ENCODE data around the gene PRR16. TPM values are rescaled to one million over a fixed set of nuclear protein-coding genes. Genes with fewer than 3 reads are reported as not detected.

The PRR16 gene
- total RNA-seq, 4 donors from 2014 or later: 1.9 to 8.6 (median 2.8) TPM

- Histone ChIP-seq H3K4me1 (no peaks in the 10 kb centered on the region), H3K27ac (no peak overlapping the region), H3K27me3 (no peaks in the 10 kb centered on the region), H3K36me3 (no peaks in the 10 kb centered on the region), H3K9me3 (no peaks in the 10 kb centered on the region), H3K4me3 (replicated peaks in 1 of 3) (no peak overlapping the region)
- DNase-seq: no peak
- TF ChIP-seq POLR2A (IDR thresholded peaks at IDR 0.05): no peak
- no peak for TF ChIP-seq CTCF (IDR thresholded peaks at IDR 0.05)
- intact Hi-C loops (cut with DNase I): no loop called here
- 88 to 91% methylated on average over 2 of the region's 2 CpGs for WGBS, 2 donors
These were observed 43.1 kb downstream of the PRR16 start for GRCh38 chr5:120507197-120507596.

GRCh38 chr5:120507800-120508463 is 43.8 kb downstream of the PRR16 start:
- DNase-seq: no peak
- Histone ChIP-seq H3K36me3 (no peaks in the 10 kb centered on the region), H3K4me1 (no peaks in the 10 kb centered on the region), H3K4me3 (replicated peaks in 1 of 3) (no peak overlapping the region), H3K9me3 (no peaks in the 10 kb centered on the region), H3K27ac (no peak overlapping the region), H3K27me3 (no peaks in the 10 kb centered on the region)
- WGBS, 2 donors: 85 to 88% methylated on average over 2 of the region's 2 CpGs
- intact Hi-C loops (cut with DNase I): no loop called here
- TF ChIP-seq POLR2A (IDR thresholded peaks at IDR 0.05): no peak
- no peak for TF ChIP-seq CTCF (IDR thresholded peaks at IDR 0.05)

GRCh38 chr5:120509053-120509452 is 45.0 kb downstream of the PRR16 start:
- intact Hi-C loops (cut with DNase I): no loop called here

GRCh38 chr5:120510098-120510637 is 46.1 kb downstream of the PRR16 start:
- H3K9me3 ChIP-seq: no peaks in the 10 kb centered on the region
- no peaks in the 10 kb centered on the region for H3K27me3 ChIP-seq
- H3K27ac ChIP-seq: no peak overlapping the region
- 76 to 81% methylated on average over 2 of the region's 2 CpGs for WGBS, 2 donors
- no peak overlapping the region for H3K4me3 ChIP-seq (replicated peaks in 1 of 3)
- no peaks in the 10 kb centered on the region for H3K4me1 ChIP-seq
- no peak for DNase-seq
- intact Hi-C loops (cut with DNase I): no loop called here
- H3K36me3 ChIP-seq: no peaks in the 10 kb centered on the region
- TF ChIP-seq POLR2A (IDR thresholded peaks at IDR 0.05) (no peak), CTCF (IDR thresholded peaks at IDR 0.05) (no peak)

More at GRCh38 chr5:120509053-120509452, 45.0 kb downstream of the PRR16 start:
- Histone ChIP-seq H3K9me3 (no peaks in the 10 kb centered on the region), H3K4me1 (no peaks in the 10 kb centered on the region), H3K4me3 (replicated peaks in 1 of 3) (no peak overlapping the region), H3K36me3 (no peaks in the 10 kb centered on the region), H3K27ac (no peak overlapping the region), H3K27me3 (no peaks in the 10 kb centered on the region)
- TF ChIP-seq POLR2A (IDR thresholded peaks at IDR 0.05) (no peak), CTCF (IDR thresholded peaks at IDR 0.05) (no peak)
- 87 to 91% methylated on average over 3 of the region's 3 CpGs for WGBS, 2 donors
- no peak for DNase-seq

- intact Hi-C loops (cut with DNase I): no loop called here
- 81% methylated on average over 4 of the region's 4 CpGs for WGBS, 2 donors
- TF ChIP-seq CTCF (IDR thresholded peaks at IDR 0.05) (no peak), POLR2A (IDR thresholded peaks at IDR 0.05) (no peak)
These were observed 47.0 kb downstream of the PRR16 start for GRCh38 chr5:120510994-120511686.

More at GRCh38 chr5:120510994-120511686, 47.0 kb downstream of the PRR16 start:
- H3K27ac ChIP-seq: no peak overlapping the region
- H3K9me3 ChIP-seq: no peaks in the 10 kb centered on the region
- no peak overlapping the region for H3K4me3 ChIP-seq (replicated peaks in 1 of 3)
- no peaks in the 10 kb centered on the region for H3K4me1 ChIP-seq
- no peaks in the 10 kb centered on the region for H3K36me3 ChIP-seq
- no peaks in the 10 kb centered on the region for H3K27me3 ChIP-seq
- no peak for DNase-seq
